AG10803 (cell line): ENCODE data around the gene RPRD1B.
A peak's percentile ranks its signal among the peaks of the same experiment; 100 is the strongest.

ENCODE experiments used
- DNase-seq: peaks from one replicate; pipeline ENCODE4 v3.0.0; 2010; ENCODE audit warnings: low read depth
- H3K4me3 ChIP-seq: 2 replicates; pipeline ENCODE4 v1.5.1; 2011; ENCODE audit warnings: mild to moderate bottlenecking, low read length, control low read depth
- TF ChIP-seq, protein P1 (sequence below): conservative IDR thresholded peaks from 2 replicates; pipeline ENCODE4 v1.5.1; 2011; ENCODE audit warnings: mild to moderate bottlenecking, low read length, control low read depth, inconsistent platforms

RPRD1B gene

DNA sequence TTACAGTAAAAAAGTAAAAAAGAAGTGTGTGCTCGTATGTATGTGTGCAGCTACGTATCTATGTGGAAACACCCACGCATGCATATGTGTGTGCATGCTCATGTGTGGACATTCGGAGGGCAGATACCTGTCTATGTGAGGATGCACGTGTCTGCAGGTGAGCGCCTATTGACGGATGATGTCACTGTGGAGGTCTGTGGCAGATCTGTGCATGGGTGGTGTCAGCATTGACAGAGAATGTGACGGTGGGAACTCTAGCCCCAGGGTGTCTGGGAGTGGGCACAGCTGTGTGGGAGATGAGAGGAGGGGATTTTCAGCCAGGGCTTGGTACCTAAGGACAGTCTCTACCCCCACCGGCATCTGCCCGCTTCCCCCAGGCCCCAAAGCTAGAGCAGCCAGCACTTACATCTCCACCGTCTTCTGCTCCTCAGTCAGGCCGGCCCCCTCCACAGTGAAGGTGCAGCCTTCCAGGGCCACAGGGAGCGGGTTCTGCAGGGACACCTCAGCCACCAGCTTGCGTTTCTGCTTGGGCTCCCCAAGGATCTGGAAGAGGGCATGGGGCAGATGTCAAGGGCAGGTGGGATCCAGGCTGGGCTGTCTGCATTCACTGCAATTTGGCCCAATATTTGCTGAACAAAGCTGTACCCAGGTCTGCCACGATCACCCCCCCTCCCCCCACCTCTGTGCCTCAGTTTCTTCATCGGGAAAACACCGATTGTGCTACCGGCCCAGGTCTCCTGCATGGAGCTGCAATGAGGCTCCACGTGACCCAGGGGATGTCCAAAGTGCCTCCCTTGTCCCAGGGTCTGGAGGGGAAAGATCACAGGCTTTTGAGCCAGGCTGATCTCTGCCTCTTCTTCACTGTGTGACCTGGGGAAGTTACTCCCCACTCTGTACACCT is 97.4 kb downstream of the RPRD1B start:
- TF ChIP-seq, protein P1, sequence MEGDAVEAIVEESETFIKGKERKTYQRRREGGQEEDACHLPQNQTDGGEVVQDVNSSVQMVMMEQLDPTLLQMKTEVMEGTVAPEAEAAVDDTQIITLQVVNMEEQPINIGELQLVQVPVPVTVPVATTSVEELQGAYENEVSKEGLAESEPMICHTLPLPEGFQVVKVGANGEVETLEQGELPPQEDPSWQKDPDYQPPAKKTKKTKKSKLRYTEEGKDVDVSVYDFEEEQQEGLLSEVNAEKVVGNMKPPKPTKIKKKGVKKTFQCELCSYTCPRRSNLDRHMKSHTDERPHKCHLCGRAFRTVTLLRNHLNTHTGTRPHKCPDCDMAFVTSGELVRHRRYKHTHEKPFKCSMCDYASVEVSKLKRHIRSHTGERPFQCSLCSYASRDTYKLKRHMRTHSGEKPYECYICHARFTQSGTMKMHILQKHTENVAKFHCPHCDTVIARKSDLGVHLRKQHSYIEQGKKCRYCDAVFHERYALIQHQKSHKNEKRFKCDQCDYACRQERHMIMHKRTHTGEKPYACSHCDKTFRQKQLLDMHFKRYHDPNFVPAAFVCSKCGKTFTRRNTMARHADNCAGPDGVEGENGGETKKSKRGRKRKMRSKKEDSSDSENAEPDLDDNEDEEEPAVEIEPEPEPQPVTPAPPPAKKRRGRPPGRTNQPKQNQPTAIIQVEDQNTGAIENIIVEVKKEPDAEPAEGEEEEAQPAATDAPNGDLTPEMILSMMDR = no peak
- DNase-seq = no peak

DNA sequence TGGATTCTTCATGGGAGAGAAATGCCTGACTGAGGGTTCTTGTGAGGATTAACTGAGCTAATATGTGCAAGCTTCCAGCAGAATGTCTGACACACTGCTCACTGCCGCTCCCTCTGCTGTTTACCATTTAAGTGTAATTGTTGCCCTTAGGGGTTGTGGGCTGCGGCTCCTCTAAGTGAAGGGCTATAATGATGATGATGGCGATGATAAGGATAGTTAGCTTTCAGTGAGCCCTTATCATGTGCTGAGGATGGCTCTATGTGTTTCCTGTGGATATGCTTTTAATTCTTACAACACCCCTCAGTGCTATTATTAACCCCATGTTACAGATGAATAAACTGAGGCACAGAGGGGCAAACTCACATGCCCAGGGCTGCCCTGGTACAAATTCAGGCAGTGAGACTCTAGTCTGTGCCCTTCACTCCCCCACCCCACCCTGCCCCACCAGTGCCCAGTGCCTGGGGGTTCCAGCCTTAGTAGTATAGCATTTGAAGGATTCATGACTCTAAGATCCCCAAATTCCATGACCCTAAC is 98.1 kb downstream of the RPRD1B start:
- TF ChIP-seq, protein P1 = no peak
- DNase-seq = no peak
- H3K4me3 ChIP-seq = no peak overlapping the region

More for the DNA sequence above, 97.4 kb downstream of the RPRD1B start:
- H3K4me3 ChIP-seq = no peak overlapping the region

DNA sequence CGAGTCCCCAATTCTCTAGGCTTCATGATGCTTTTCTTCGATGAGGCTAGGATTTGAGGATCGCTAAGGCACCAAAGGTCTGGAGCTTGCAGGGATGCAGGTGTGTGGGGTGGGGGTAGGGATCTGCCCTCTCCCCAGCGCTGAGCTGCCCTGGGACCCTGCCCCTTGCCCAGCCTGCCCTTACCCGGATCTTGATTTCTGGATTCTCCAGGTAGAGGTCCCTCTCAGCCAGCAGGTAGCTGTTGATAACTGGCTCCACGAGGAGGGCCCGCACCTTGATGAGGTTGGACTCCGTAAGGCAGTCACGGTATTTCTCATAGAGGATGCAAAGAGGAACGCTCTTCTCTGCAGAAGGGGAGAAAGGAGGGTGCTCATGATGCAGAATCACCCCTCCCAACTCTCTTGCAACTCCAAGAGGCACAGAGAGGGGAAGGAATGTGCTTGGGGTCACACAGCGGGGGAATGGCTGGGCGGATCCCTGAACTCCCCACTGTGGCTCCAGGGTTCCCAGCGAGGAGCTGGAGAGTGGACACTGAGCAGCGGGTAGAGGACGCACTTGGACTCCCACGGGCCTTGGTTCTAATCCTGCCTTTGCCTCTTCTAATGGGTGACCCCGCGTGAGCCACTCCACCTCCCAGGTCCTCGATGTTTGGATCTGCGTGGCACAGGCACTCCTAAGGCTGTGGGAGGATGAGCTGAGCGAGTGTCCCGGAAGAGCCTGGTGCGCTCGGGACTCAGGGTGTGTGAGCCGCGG is 98.8 kb downstream of the RPRD1B start:
- no peak for DNase-seq
- TF ChIP-seq, protein P1 = no peak
- no peak overlapping the region for H3K4me3 ChIP-seq

DNA sequence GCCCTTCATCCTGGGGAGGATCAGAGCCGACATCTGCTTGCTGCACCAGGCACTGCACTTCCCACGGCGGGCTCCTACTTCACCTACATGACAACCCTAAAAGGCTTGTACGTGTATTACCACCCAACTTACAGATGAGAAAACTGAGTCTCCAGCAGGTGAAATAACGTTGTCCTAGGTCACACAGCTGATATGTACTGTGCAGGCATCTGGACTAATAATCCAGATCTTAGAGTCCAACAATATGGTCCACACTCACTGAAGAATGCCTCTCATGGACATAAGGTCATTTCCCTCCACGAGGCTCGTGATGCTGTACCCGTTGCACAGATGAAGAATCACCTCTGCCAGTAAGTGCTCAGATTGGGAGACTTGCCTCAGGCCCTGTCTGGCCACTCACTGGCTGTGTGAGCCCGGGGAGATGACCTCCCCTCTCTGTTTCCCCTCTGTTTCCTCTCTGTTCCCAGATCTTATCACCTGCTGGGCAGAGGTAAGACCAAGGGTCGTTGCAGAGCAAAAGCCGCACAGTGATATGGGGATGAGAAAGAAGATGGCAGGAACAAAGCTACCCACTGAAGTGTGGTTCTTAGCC is 99.5 kb downstream of the RPRD1B start:
- TF ChIP-seq, protein P1 = no peak
- no peak for DNase-seq
- no peak overlapping the region for H3K4me3 ChIP-seq

DNA sequence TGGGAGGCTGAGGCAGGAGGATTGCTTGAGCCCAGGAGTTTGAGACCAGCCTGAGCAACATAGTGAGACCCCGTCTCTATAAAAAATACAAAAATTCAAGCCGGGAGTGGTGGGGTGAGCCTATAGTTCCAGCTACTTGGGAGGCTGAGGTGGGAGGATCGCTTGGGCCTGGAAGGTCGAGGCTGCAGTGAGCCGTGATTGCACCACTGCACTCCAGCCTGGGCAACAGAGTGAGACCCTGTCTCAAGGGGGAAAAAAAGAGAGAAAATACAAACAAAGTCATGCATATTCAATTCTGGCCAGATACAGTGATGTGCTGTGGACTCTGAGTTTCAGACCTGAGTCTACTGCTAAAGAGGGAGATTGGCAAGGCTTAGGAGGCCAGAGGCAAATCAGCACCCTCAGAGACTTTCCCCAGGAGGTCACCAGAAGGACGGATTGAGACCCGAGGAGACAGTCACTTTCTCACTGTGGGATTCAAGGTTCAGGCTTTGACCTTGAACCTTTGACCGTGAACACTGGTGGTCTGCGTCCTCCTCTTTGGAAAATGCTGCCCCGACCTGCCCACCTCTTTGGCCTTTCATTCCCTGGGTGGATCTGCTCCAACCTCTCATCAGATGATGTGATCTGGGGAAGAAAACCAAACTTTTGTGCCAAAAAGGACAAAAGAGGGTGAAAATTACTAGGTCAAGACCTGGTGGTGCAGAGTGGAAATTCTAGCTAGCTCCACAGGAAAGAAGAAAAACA is 100.3 kb downstream of the RPRD1B start:
- TF ChIP-seq, protein P1 = no peak
- H3K4me3 ChIP-seq = no peak overlapping the region
- DNase-seq = no peak

DNA sequence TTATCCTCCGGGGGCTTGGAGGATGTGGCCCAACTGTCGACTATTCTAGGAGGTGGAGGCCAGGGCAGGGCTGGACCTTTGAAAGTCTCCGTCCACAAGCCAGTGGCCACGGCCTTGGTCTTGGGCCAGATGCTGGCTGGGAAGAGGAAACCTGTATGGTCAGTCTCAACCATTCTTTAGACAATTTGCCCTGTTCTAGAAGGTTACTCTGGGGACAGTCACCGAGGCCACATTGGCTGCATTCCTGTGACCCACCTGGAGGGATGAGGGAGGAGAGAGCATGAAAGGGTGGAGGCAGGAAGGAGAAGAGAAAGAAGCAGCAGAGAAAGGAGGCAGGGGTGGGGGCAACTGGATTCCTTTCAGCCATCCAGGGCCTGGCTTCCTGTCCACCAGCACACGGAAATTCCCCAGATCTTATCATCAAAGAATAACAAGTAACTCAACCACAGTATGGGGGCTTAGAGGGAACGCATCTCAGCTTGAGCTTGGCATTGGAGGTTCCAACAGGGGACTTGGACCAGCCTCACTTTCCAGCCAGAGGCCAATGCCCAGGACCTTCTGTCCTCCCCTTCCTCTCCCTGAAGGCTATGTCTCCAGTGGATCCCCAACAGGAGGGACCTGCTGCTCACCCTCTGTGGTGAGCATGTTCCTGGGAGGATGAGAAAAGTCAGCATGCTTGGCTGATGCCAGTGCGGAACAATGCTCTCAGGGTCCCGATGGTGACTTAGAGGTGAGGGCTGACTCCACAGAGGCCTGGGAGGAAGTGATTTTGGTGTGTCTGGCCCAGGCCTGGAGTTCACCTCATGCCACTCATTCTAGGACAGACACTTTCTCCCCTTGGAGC is 101.1 kb downstream of the RPRD1B start:
- no peak overlapping the region for H3K4me3 ChIP-seq
- TF ChIP-seq, protein P1 = no peak
- peak; percentile 25 for DNase-seq
